Glomerular endothelial cell (primary cell): ENCODE data around the gene ZFC3H1. TPM values are rescaled to one million over a fixed set of nuclear protein-coding genes. Genes with fewer than 3 reads are reported as not detected.

Experiments used
- DNase-seq: peaks from one replicate; pipeline ENCODE4 v3.0.0-alpha.2; 2011; ENCODE audit warnings: low read depth, low spot score; ENCODE audit errors: extremely low read depth
- total RNA-seq: library from RNA; depleted of rRNA; stranded (reverse); fragments of >200 nt; gene quantifications from 2 replicates; pipeline ENCODE4 v1.2.3, GENCODE V29; 2015

ZFC3H1 gene
- total RNA-seq, 1 donor from 2014 or later, result 56.5 TPM

DNA sequence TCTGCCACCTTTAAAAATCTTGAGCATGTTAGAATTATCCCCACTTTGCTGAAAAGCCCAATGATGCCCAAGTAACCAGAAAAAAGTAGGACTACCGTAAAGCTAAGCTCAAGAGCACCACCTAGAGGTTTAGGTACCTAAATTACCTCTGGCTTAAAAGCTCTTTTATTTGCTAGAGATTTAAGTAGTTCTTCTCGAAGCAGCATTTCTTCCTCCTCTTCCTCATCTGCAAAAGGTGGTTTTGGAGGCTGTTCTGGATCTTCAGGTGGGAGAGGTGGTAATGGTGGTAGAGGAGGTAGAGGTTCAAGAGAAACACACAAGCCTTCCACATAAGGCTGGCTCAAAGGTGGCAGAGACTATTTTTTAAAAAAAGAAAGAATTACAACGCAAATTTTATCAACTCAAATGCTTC is 26.9 kb downstream of the ZFC3H1 start:
- peak; percentile 39 for DNase-seq

DNA sequence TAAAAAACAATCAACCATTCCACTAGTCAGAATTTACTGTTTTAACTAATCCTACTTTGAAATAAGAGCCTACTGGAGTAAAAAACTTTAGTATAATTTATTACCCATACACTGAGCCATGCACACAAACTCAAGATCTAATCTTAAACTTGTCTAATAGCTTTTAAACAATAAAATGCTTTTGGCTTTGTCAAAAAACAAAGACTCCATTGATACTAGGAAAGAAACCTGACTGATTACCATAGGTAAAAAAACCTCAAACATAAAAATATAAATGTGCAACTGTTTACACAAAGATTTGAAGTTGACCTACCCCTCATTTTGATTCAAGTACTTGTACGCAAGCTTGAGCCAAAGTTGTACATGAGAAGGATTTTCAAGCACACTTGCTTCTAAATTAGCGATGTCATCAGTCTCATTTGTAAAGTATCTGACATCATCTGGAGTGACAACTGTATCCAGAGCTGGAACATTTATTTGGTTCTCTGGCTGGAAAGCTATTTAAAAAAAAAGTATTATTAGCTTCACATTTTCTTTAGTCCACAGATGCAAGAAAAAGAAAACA is 36.1 kb downstream of the ZFC3H1 start:
- DNase-seq, result no peak

- DNase-seq, result peak; percentile 29
Observed at GRCh38 chr12:71626768-71627167, 36.9 kb downstream of the ZFC3H1 start.

DNA sequence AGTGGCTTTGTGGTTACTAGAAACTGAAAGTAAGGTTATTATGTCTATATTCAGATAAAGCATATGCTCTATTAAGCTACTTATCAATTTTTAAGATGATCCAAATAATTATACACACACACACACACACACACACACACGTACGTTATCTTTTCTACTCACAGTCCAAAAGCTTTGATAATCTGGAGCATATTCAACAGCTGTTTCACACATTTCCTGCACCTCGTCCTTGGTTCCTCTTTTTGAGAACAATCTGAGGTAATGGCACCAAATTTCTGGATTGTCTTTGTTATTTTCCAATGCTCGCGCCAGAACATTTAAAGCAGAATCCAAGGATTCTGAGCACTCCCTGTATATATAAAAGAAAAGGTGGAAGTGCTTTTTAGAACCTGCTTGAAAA is 37.5 kb downstream of the ZFC3H1 start:
- DNase-seq, result no peak

DNA sequence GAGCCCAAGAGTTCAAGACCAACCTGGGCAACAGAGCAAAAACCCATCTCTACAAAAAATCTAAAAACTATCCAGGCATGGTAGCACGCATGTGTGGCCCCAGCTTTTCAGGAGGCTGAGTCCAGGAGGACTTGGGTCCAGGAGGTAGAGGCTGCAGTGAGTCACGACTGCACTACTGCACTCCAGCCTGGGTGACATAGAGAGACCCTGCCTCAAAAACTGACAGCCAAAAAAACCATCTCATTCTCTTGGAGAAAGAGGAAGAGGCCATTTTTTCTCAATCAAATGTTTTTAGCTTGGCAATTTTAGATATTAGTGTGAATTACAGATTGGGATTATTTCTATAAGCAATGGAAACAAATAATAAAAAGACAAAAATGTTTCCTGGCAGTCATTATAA is 38.2 kb downstream of the ZFC3H1 start:
- DNase-seq, result no peak

- no peak for DNase-seq
Observed at GRCh38 chr12:71621938-71622337, 41.7 kb downstream of the ZFC3H1 start.

GRCh38 chr12:71610031-71610795 is 53.4 kb downstream of the ZFC3H1 start:
- DNase-seq, result no peak

- no peak for DNase-seq
Observed at GRCh38 chr12:71607494-71608330, 55.9 kb downstream of the ZFC3H1 start.

- no peak for DNase-seq
Observed at GRCh38 chr12:71605039-71605438, 58.6 kb downstream of the ZFC3H1 start.

DNA sequence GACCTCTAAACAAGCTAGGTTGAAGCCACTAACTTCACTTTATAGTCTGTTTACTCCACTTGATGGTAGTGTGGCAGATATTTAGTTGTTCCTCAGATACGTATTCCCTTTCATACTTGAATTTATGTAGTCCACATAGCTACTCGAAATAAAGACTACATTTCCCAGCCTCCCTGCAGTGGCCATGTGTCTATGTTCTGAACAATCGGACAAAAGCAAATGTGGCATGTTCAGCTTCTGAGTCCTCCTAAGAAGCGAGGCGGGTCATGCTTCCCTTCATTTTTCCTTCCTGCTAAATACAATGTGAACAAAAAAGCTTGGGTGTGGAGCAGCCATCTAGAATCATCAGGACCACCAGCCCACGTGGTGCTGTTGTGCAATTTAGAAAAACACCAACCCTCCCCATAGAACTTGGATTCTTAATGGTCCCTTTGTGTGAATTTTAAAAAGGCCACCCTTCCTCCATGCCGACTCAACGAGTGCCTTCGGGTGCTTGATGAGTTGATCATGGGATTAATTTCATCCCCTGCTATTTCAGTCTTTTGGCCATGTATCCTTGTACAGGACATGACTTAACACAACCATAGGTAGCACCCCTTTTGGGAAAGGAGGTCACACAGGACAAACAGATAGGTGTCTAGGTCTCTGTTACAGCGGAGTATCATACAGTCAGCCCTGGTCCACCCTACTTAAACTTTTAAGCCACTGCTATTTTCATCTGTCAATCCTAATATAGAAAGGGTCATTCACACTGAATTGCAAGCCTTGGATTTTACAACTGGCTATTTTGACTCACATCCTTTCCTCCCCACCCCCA is 60.7 kb downstream of the ZFC3H1 start:
- DNase-seq, result no peak

- DNase-seq, result no peak
Observed at GRCh38 chr12:71601546-71601945, 62.1 kb downstream of the ZFC3H1 start.

DNA sequence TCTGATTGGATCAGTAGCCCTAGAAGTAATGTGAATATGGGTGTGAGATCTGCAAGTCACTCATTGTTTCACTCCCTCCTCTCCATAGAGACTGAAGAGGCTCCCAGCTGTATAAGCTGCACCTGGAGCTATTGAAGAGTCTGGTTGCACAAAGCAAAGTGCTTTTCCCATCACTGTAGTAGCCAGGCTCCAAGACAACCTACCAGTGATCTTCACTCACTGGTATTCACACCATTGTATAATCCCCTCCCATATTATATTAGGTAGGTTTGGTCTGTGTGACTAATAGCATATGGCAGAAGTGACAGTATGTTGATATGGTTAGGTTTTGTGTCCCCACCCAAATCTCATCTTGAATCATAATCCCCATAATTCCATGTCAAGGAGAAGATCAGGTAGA is 64.4 kb downstream of the ZFC3H1 start:
- DNase-seq, result no peak

DNA sequence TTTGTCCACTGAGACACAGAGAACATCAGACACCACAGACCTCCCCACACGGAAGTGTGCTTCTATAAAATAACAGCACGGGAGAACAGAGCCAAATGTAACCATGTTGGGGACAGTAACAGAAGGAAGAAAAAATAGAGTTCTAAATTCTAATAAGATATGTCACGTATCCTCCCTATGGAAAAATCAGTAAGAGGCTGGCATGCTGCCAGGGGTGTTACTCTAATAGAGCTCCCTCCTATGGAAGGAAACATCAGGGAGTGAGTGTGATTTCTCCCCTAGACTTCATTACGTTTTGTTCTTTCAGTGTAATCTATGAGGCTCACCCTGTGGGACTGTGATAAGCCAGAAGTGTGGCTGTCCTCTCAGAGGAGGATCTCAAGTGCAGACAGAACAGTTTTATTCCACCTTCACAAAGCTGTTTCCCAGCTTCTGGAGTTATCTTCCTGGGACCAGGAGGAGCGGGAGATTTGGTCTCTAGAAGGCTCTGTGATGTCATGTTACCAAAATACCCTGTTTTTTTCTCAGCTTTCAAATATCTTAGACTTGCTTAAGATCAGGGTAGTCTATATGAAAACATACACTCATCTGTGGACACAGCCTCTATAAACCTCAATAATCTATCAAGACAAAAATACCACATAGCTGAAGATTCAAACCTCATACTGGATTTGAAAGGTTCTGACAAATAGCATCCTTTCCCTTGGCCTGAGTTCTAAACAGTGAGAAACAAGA is 69.3 kb downstream of the ZFC3H1 start:
- DNase-seq, result no peak

- DNase-seq, result no peak
Observed at GRCh38 chr12:71592841-71593240, 70.8 kb downstream of the ZFC3H1 start.

DNA sequence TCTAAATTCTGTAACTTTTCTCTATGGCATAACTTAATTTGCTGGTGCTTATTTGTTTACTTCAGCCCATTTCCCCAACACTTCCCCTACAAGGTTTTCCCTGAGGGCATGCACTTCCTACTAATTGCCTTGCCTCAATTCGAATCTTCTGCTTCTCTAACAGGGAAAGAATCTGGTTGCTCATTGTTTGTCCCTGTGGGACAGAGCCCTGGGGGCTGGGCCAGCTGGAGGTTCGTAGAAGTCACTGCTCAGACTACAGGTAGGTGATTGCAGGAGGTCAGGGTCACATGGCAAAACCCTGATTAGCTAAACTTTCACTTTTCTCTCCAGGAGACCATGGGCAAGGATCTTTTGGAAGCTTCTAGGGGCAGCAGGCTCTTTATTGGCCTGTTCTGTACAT is 72.0 kb downstream of the ZFC3H1 start:
- DNase-seq, result no peak

DNA sequence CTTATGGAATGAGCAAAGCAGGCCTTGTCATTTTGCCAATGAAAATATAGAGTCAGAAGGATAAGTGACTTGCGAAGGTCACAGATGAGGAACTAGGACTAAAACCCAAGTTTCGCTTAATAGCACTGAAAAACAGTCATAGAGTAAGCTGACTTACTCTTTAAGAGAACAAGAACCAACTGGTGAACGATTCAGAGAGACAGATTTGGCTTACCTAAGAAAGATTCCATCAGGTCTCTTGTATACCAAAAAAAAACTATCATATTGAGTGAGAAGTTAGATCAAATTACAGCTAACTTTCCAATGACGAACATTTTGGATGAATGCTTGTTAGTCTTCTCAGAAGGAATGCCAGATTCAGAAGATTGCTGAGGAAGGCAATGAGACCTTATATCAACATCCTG is 74.2 kb downstream of the ZFC3H1 start:
- no peak for DNase-seq

DNA sequence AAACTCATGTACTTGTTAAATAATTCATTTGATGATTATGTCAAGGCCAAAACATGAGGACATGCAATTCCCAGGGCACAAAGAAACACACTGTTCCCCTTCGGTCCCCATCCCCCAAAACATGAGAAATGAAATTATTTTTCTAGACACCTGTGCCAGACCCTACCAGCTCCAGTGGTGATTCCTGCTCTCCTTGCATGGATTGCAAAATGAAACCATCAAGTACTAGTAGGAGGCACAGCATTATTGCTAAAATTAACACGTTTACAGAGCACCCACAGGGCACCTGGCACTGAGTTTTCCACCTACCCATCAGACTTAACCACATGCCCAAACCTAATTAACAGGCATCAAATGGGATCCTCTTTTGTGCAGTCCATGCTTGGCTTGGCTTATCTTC is 76.6 kb downstream of the ZFC3H1 start:
- no peak for DNase-seq

DNA sequence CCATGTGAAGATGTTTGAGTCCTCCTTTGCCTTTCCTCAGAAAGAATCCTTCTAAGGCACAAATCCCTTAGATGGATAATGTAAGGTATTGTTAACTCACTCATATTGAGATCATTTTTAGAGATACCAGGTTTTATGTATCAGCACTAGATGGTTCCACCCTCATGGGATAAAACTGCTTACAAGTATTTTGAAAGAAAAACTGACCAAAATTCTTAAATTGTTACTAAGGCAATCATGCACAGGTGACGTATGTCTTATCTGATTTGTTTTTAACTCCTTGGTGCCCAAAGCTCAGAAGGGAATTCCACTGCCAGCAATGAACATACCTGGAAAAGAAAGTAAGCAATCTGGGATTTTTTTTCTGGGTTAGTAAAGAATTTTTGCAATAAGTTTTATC is 78.4 kb downstream of the ZFC3H1 start:
- DNase-seq, result no peak

GRCh38 chr12:71584356-71584755 is 79.3 kb downstream of the ZFC3H1 start:
- no peak for DNase-seq

GRCh38 chr12:71582925-71583324 is 80.7 kb downstream of the ZFC3H1 start:
- DNase-seq, result no peak
